Fibroblast of skin of abdomen (primary cell): ENCODE data around the gene WDR4. TPM values are rescaled to one million over a fixed set of nuclear protein-coding genes. Genes with fewer than 3 reads are reported as not detected.
"Not testable (repeated sequence)": the region's sequence is repeated elsewhere in the genome, so short reads cannot be mapped to it uniquely, and the experiment has no call there.

ENCODE experiments used
- DNase-seq: peaks from one replicate; pipeline ENCODE4 v3.0.0-alpha.2; 2013
- polyA plus RNA-seq, 2 experiments: library from polyadenylated mRNA; unstranded; fragments of 120-200 nt; gene quantifications; one replicate each; pipeline ENCODE4 v1.2.1, GENCODE V29; 2013; ENCODE audit not compliant: insufficient read length in 2 of 2

Gene WDR4, protein sequence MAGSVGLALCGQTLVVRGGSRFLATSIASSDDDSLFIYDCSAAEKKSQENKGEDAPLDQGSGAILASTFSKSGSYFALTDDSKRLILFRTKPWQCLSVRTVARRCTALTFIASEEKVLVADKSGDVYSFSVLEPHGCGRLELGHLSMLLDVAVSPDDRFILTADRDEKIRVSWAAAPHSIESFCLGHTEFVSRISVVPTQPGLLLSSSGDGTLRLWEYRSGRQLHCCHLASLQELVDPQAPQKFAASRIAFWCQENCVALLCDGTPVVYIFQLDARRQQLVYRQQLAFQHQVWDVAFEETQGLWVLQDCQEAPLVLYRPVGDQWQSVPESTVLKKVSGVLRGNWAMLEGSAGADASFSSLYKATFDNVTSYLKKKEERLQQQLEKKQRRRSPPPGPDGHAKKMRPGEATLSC
- polyA plus RNA-seq (2013, experiment 1 of 2; ENCODE audit: insufficient read length): 14.8 TPM
- 15.1 TPM for polyA plus RNA-seq (2013, experiment 2 of 2; ENCODE audit: insufficient read length)

DNA sequence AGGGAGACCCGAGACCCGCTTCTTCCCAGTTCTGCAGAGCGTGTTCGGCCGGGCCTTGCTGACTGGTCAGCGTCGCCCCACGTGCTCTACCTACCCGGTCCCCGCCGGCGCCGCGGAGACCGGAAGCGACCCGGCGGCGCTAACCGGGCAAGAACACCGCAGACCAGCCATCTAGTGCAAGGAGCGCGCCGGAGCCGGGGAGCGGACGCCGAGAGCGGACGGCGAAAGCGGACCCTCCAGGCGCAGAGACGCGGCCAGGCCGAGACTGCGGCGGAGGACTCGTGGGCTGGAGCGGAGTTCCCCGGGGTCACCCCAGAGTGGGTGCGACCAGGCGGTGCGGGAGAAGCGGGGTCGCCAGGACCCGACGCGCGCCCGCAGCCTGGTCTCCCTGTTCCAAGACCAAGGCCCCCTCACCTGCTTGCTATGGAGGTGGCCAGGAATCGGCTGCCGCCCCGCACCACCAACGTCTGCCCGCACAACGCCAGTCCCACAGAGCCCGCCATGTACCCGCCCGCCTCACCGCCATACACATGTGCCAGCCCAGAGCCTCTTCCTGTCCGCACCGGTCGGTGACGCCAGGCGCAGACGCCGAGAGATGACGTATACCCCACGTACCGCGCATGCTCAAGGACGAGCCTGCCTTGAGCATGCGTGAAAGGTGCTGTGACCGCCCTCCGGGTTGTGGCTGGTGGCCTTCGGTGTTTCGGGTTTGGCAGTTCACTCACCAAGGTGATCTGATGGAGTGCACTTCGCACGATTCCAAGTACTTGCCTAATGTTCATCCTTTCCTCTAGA lies at the start of gene WDR4:
Gene WDR4, minus strand, starts transcription at position 547 of the 795 bp plus-strand sequence. Its CDS starts 44 bp downstream, at position 503.
- peak; percentile 97 for DNase-seq

- DNase-seq: not testable (repeated sequence)
These were observed 48.3 kb upstream of the WDR4 start for GRCh38 chr21:42927474-42928200.

DNA sequence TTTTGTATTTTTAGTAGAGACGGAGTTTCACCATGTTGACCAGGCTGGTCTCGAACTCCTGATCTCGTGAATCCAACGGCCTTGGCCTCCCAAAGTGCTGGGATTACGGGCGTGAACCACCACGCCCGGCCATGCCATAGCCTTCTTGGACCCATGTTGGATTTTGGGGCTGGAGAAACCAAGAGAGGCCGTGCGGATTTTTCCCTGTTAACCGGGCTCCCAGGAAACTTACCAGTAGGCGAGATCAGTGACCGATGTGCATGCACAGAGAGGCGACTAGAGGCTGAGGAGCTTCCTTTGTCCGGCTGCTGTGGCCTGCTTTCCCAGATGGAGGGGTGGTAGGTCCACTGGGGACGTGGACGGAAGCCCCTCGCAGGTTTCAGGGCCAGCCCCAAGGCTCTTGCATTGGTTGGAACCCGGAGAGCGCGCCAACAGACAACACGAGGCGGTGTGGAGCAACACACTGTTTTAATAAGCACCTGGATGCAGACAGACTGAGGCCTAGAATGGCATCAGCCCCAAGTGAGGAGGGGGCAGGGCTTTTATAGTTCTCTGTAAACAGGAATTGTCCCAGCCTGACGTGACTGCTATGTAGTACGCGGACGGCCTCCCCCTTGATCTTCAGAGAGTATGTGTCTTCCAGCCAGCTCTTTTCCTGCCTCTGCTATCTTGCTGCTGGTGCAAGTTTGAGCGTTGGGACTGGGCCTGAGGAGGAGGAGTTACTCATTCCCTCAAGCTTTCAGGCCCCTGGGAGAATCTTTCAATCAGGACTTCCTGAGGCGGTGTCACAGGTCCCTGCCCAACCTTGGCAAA lies 46.0 kb upstream of the WDR4 start, which contains the start of gene ERVH48-1:
Gene ERVH48-1, minus strand, starts transcription at position 517 of the 813 bp plus-strand sequence. CDS start 6,624 bp downstream, outside the sequence.
- DNase-seq: peak; percentile 5

DNA sequence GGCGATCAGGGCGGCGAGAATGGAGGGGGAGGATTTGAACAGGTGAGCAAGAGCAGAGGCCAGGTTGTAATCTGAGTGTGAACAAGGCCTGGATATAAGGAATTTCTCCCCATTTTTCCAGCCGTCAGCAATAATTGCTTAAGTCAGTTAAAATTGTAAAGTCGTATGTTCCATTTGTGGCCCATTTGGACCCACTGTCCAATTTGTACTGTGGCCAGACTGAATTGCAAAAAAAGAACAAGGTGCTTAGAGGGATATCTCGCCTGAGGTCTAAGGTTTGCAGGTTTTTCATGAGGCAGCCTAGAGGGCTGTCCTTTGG lies 45.1 kb upstream of the WDR4 start:
- no peak for DNase-seq

- peak; percentile 93 for DNase-seq
These were observed 44.5 kb upstream of the WDR4 start for GRCh38 chr21:42923553-42924432.

DNA sequence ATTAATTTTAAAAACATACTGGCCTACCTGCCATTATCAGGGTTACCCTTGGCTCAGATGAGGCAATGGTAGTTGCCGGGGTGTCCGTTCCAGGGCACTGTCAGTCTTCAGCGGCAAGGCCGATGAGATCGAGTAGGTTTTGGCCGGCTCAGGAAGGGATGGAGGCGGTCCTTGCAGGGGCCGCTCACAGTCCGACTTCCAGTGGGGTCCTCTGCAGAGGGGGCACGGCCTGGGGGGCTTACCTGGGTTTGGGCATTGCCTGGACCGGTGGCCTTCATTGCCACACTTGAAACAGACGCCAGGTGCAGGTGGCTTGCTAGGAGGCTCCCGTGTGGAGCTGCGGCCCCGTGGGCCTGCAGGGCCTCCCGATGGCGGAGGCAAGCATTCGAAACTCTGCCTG lies 43.6 kb upstream of the WDR4 start:
- DNase-seq: no peak

GRCh38 chr21:42921927-42922326 lies 42.6 kb upstream of the WDR4 start:
- no peak for DNase-seq

- DNase-seq: no peak
These were observed 39.0 kb upstream of the WDR4 start for GRCh38 chr21:42918291-42918690.

GRCh38 chr21:42913476-42913875 lies 34.1 kb upstream of the WDR4 start:
- DNase-seq: no peak

GRCh38 chr21:42911920-42912319 lies 32.6 kb upstream of the WDR4 start:
- not testable (repeated sequence) for DNase-seq

GRCh38 chr21:42908484-42908883 lies 29.1 kb upstream of the WDR4 start:
- not testable (repeated sequence) for DNase-seq

GRCh38 chr21:42906233-42906632 lies 26.9 kb upstream of the WDR4 start:
- no peak for DNase-seq

DNA sequence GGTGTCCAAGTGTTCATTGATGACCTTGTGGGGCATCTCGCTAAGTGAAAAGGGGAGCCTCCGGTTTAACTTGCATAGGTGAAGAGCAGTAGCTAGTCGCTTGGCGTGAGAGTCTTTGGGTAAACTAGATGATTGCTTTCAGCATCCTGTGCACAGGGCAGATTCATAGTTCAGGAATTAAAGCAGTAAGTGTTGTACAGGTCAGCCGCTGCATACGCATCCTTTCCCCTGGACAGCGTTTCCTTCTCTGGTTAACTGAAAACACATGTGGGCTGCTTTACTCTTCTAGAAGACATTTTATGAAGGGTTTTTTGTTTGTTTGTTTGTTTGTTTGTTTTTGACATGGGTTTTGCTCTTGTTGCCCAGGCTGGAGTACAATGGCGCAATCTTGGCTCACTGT lies 25.9 kb upstream of the WDR4 start:
- DNase-seq: peak; percentile 54

- no peak for DNase-seq
These were observed 24.5 kb upstream of the WDR4 start for GRCh38 chr21:42903817-42904216.

- DNase-seq: no peak
These were observed 21.1 kb upstream of the WDR4 start for GRCh38 chr21:42900446-42900845.

DNA sequence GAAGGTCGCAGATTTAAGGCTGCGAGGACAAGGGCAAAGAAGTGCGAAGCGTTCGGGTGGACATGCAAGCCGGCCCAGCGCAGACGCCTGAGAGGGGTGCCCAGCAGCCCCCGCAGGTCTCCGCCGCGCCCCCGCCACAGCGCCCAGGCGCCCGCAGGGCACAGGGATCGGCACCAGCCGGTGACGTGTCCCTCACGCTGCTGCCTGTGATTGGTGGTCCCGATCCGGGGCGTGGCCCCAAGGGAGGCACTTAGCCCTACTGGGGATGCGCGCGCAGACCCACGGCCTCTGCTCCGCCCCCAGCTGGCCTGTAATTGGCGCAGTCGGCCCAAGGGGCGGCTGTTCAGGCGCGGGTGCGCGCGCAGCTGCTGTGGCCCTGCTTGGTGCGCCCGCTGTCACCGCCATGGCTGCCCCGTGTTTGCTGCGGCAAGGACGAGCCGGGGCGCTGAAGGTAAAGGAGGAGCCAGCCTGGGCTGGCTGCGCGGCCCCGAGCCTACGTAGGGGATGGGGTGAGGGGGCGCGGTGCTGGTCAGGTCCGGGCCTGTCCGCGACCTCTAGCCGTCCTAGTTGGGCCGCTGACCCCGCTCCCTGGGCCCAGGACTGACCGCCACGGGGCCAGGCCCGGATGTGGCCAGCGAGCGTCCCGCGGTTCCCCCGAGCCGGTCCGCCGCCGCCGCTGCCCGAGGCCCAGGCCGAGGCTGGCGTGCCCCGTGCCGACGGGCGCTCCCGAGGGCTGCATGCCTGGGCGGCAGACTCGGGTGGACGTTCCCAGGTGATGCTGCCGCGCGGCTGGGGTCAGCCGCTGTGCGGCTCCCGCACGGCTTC lies 13.8 kb upstream of the WDR4 start, which contains the start of gene NDUFV3:
Gene NDUFV3, plus strand, starts transcription at position 379 of the 825 bp plus-strand sequence. Its CDS starts 25 bp downstream, at position 404.
- peak; percentile 98 for DNase-seq

DNA sequence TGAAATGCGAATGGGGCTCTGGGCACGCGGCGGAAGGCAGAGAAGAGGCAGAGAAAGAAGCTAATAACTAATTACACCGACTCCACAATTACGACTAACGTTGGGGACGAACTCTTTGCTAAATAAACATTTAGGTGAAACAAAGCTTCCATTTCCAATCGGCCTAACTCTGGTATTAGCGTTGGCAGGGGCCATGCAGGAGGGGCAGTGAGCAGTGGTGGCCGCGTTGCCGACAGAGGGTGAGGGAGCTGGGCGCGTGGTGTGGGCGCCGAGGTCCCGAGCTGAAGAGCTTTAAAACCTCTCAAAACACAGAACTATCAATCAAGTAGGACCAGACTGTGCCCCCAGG lies 13.2 kb upstream of the WDR4 start:
- no peak for DNase-seq

- no peak for DNase-seq
These were observed 8.0 kb upstream of the WDR4 start for GRCh38 chr21:42887326-42887725.

- no peak for DNase-seq
These were observed 4.6 kb upstream of the WDR4 start for GRCh38 chr21:42883921-42884320.

DNA sequence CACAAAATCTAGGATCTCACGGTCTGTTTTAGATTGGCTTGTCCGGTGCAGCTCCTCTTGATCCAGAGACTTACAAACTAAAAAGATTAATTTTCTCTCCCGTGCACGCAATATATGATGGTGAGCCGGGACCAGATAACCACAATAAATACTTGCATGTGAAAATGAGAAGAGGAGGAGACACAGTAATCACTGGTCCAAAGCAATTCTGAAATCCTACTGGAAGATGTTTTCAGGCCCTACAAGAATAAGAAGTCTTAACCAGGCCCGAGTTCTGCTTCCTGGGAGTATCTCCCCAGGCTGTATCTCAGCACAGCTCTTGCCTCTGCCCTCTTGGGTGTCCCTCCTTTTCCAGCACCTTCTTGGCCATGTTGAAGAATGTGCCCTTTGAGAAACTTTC lies 1.0 kb upstream of the WDR4 start:
- no peak for DNase-seq
